ENCODE results near the gene ITK. TPM values are rescaled to one million over a fixed set of nuclear protein-coding genes. Genes with fewer than 3 reads are reported as not detected.

Gene ITK
- total and polyA plus RNA-seq, 2 experiments from 2014 or later = 0.08 TPM; not detected in 1

GRCh38 chr5:157165668-157166067 is 15.0 kb upstream of the ITK start:
- Histone ChIP-seq H4K20me1 (replicated peaks; ENCODE audit: insufficient read depth) (no peaks in the 10 kb centered on the region), H3F3A (replicated peaks; ENCODE audit: low read depth) (no peaks in the 10 kb centered on the region), H3K4me2 (no peak overlapping the region), H3K4me3 (no peak overlapping the region), H3K79me2 (replicated peaks; ENCODE audit: insufficient read depth) (no peaks in the 10 kb centered on the region), H3K36me3 (ENCODE audit: insufficient read depth) (no peaks in the 10 kb centered on the region), H3K27me3 (ENCODE audit: insufficient read depth) (no peaks in the 10 kb centered on the region), H2AFZ (no peak overlapping the region), H3K9me2 (ENCODE audit: insufficient read depth) (no peaks in the 10 kb centered on the region), H3K4me1 (ENCODE audit: insufficient read depth) (no peaks in the 10 kb centered on the region; the same call in 1 of the 2 replicates), H3K27ac (ENCODE audit: low read depth) (no peak overlapping the region)
- Mint-ChIP-seq H3K4me1 (peaks cover 15% of the 10 kb centered on the region; the same call in 2 of the 3 replicates), H3K9me3 (peaks cover 9% of the 10 kb centered on the region; the same call in 2 of the 3 replicates), H3K27ac (no peak overlapping the region), H3K36me3 (ENCODE audit: low read depth) (no peaks in the 10 kb centered on the region; the same call in 2 of the 3 replicates), H3K27me3 (ENCODE audit: insufficient read depth, low read depth, poor library complexity) (peaks cover 2% of the 10 kb centered on the region), H3K4me3 (no peak overlapping the region)
- ATAC-seq (no peak), DNase-seq (ENCODE audit: low spot score) (no peak)
- no peak for TF ChIP-seq EZH2phosphoT487 (IDR thresholded peaks at IDR 0.05; ENCODE audit: unreplicated experiment)
- no peak for TF ChIP-seq JUNB (IDR thresholded peaks at IDR 0.05; ENCODE audit: unreplicated experiment)
- TF ChIP-seq POLR2AphosphoS5 (IDR thresholded peaks at IDR 0.05; ENCODE audit: low read depth) = no peak
- no peak for TF ChIP-seq NANOG (IDR thresholded peaks at IDR 0.05; ENCODE audit: borderline replicate concordance)
- no peak for TF ChIP-seq STAT1 (IDR thresholded peaks at IDR 0.05; ENCODE audit: unreplicated experiment)
- no peak for TF ChIP-seq ETS1 (IDR thresholded peaks at IDR 0.05)
- no peak for TF ChIP-seq REST (IDR thresholded peaks at IDR 0.05; ENCODE audit: unreplicated experiment)
- no peak for TF ChIP-seq CREB1 (CRISPR knock-in tag; IDR thresholded peaks at IDR 0.05; ENCODE audit: low read depth)
- TF ChIP-seq ZNF114 (CRISPR knock-in tag; IDR thresholded peaks at IDR 0.05) = no peak
- no peak for TF ChIP-seq EZH2 (IDR thresholded peaks at IDR 0.05; ENCODE audit: low read depth, unreplicated experiment)
- no peak for TF ChIP-seq CTCF (conservative IDR thresholded peaks at IDR 0.05; ENCODE audit: low read depth in 2 of 2)
- no peak for TF ChIP-seq ZNF331 (CRISPR knock-in tag; IDR thresholded peaks at IDR 0.05; ENCODE audit: low read depth)
- no peak for TF ChIP-seq ZNF462 (CRISPR knock-in tag; IDR thresholded peaks at IDR 0.05)
